ENCODE results near the gene SGMS2.

Gene SGMS2

GRCh38 chr4:107823870-107824349 lies 822 bp upstream of the SGMS2 start:
- in situ Hi-C loops (cut with HindIII; ENCODE audit: low pct_ligation_motif_present, low sequenced_read_pairs): no loop called here
- Histone ChIP-seq H3K27ac (peak overlapping the region; percentile 75), H3K4me3 (ENCODE audit: low read depth, low read length) (peak overlapping the region; percentile 79)

DNA sequence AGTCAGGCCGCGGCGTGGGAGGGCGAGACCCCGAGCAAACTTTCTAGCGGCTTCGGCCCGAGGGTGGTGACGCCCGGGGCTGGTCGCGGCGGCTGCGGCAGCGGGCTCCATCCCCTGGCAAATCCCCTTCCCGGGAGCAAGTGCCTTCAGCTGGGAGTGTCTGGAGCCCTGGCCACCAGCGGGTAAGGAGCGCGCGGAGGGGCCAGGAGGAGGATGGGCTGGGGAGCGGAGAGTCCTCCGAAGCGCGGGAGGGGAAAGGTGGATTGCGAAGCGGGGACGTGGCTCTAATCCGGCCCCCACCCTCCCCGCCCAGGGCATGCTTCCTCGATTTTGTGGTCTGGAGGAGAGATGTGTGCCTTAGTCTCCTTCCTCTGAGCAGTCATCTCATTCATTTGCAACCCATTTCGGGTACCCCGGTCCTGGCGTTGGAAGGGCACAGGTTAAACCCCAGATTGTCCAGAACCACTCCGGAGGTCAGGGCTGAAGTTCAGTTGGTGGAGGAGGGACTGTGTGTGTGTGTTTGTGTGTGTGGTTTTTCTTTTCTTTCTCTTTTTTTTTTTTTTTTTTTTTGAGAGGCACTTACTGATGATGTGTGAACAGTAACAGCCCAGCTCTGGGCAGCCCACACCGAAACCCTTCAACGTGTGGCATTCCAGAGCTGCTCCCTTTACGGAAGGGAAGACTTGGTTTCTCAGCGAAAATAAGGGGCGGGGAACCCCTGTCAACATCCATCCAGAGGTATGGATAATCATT lies 516 bp downstream of the SGMS2 start:
- H3K27ac ChIP-seq: peak overlapping the region; percentile 75
- H3K36me3 ChIP-seq (replicated peaks): no peaks in the 10 kb centered on the region
- in situ Hi-C loops (cut with HindIII; ENCODE audit: low pct_ligation_motif_present, low sequenced_read_pairs): no loop called here
- peak; percentile 29 for DNase-seq
- no peaks in the 10 kb centered on the region for H3K27me3 ChIP-seq (replicated peaks)
- TF ChIP-seq CTCF (IDR thresholded peaks at IDR 0.05; ENCODE audit: low read depth, low read length, missing control alignments): no peak
- H3K4me3 ChIP-seq (ENCODE audit: low read depth, low read length): peak overlapping the region; percentile 79

More at GRCh38 chr4:107823870-107824349, 822 bp upstream of the SGMS2 start:
- no peak for DNase-seq
- H3K36me3 ChIP-seq (replicated peaks): no peaks in the 10 kb centered on the region
- no peak for TF ChIP-seq CTCF (IDR thresholded peaks at IDR 0.05; ENCODE audit: low read depth, low read length, missing control alignments)
- no peaks in the 10 kb centered on the region for H3K27me3 ChIP-seq (replicated peaks)

GRCh38 chr4:107826421-107826980 lies 1.8 kb downstream of the SGMS2 start:
- Histone ChIP-seq H3K27ac (no peak overlapping the region), H3K27me3 (replicated peaks) (no peaks in the 10 kb centered on the region), H3K4me3 (ENCODE audit: low read depth, low read length) (no peak overlapping the region), H3K36me3 (replicated peaks) (no peaks in the 10 kb centered on the region)
- TF ChIP-seq CTCF (IDR thresholded peaks at IDR 0.05; ENCODE audit: low read depth, low read length, missing control alignments): no peak
- in situ Hi-C loops (cut with HindIII; ENCODE audit: low pct_ligation_motif_present, low sequenced_read_pairs): no loop called here
- no peak for DNase-seq

DNA sequence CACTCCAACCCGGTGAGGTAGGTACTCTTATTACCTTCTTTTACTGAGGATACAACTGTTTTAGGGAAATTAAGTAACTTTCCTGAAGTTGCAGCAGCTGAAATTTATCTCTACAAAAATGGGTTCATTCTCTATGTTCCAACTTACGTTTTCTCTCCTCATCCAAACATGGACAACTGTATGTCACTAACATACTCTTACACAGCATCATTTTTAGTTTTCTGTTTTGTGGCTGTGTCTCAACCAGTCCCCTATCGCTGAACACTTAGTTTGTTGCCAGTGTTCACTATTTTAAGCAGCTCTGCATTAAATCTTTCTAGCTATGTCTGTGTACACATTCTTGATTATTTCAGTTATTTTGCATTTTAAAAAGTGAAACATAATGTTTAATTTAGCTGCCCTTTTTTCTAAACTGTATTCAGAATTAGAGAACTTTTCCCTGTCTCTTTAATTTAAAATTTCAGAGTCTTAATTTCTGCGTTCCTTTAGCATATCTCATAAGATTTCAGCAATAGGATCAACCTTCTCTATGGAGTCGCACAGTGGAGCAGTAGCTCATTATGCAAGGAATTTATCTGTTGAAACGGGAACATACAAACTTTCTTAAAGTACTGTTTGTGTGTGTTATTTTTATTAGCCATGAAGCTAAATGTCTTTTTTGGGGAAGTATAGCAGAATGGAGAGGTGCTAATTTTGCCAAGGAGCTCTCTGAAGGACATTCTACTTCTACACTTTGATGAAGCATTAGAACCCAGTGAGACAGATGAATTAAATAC lies 3.8 kb downstream of the SGMS2 start:
- Histone ChIP-seq H3K4me3 (ENCODE audit: low read depth, low read length) (no peak overlapping the region), H3K36me3 (replicated peaks) (no peaks in the 10 kb centered on the region), H3K27ac (no peak overlapping the region), H3K27me3 (replicated peaks) (no peaks in the 10 kb centered on the region)
- in situ Hi-C loops (cut with HindIII; ENCODE audit: low pct_ligation_motif_present, low sequenced_read_pairs): no loop called here
- no peak for DNase-seq
- no peak for TF ChIP-seq CTCF (IDR thresholded peaks at IDR 0.05; ENCODE audit: low read depth, low read length, missing control alignments)

DNA sequence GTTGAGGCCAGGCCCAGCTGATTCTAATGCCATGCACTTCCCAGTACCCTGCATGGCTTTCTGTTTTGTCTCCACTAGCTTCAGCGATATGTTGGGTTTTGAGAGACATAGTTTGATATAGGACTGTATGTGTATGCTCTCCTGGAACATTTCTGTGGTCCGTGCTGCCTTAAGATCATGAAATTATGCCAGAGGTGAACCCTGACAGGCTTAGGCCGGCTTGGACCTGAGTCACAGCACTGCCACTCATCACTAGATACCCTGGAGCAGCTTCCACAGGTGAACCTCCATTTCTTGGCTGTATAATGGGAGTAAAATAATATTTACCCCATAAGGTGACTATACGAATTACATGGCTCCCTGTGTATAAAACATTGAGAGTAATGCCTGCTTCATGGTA lies 6.4 kb downstream of the SGMS2 start:
- Histone ChIP-seq H3K27me3 (replicated peaks) (no peaks in the 10 kb centered on the region), H3K36me3 (replicated peaks) (no peaks in the 10 kb centered on the region), H3K4me3 (ENCODE audit: low read depth, low read length) (no peak overlapping the region), H3K27ac (no peak overlapping the region)
- no peak for TF ChIP-seq CTCF (IDR thresholded peaks at IDR 0.05; ENCODE audit: low read depth, low read length, missing control alignments)
- no peak for DNase-seq
- in situ Hi-C loops (cut with HindIII; ENCODE audit: low pct_ligation_motif_present, low sequenced_read_pairs): no loop called here

Measured in brain microvascular endothelial cell (primary cell).